Endothelial cell of umbilical vein (primary cell): ENCODE measurements around the gene MAG. TPM values are rescaled to one million over a fixed set of nuclear protein-coding genes. Genes with fewer than 3 reads are reported as not detected.

ENCODE experiments used
- BruUV-seq: library from RNA; stranded (reverse); fragments of 400-500 nt; replicated peaks from 2 replicates; lab custom pipeline; 2021; lab: Mats Ljungman, UMichigan
- CTCF ChIA-PET: fragments of 300-600, 350-600 bp; sonication (Branson Sonifier 250); formaldehyde crosslinking; loops from one replicate; lab custom pipeline; 2021; ENCODE audit warnings: antibody characterized with exemption, inconsistent platforms; lab: Charles Lee
- POLR2A ChIA-PET: fragments of 300-600, 350-600 bp; sonication (Branson Sonifier 250); formaldehyde crosslinking; loops from one replicate; lab custom pipeline; 2021; ENCODE audit warnings: antibody characterized with exemption, inconsistent platforms; lab: Charles Lee
- DNase-seq: peaks from one replicate; pipeline ENCODE4 v3.0.0-alpha.2; 2011; ENCODE audit warnings: low read depth, low spot score
- FAIRE-seq: peaks from 2 replicates; lab custom pipeline; 2011; peaks lifted over from hg19 to GRCh38; lab: Jason Lieb, UNC
- H2AFZ ChIP-seq: 2 replicates; pipeline ENCODE4 v1.6.0; 2012; ENCODE audit warnings: low read depth, low read length, control low read depth, inconsistent platforms
- H3K27ac ChIP-seq: 2 replicates; pipeline ENCODE4 v1.5.1; 2011; ENCODE audit warnings: low read depth, mild to moderate bottlenecking, control low read depth, low read length, moderate library complexity; ENCODE audit not compliant: insufficient read depth
- H3K27me3 ChIP-seq, 2 experiments: 2 replicates each; pipeline versions ENCODE4 v1.6.0 to v1.6.1; 2011; ENCODE audit warnings: low read length in 2 of 2, mixed read lengths in 1 of 2; ENCODE audit not compliant: control insufficient read depth in 2 of 2, insufficient read depth in 2 of 2
- H3K36me3 ChIP-seq, 2 experiments: 2 replicates in 1 of 2; 3 replicates in 1 of 2; pipeline ENCODE4 v1.5.1; 2011; ENCODE audit warnings: low read length in 2 of 2, mild to moderate bottlenecking in 1 of 2, moderate library complexity in 1 of 2; ENCODE audit not compliant: control insufficient read depth in 2 of 2, insufficient read depth in 2 of 2; ENCODE audit errors: extremely low read depth in 1 of 2
- H3K4me1 ChIP-seq: 3 replicates; pipeline ENCODE4 v1.5.1; 2011; ENCODE audit warnings: mild to moderate bottlenecking, low read length; ENCODE audit not compliant: control insufficient read depth, insufficient read depth; ENCODE audit errors: extremely low read depth
- H3K4me2 ChIP-seq: 2 replicates; pipeline ENCODE4 v1.6.1; 2011; ENCODE audit warnings: low read length, control low read depth, mixed read lengths; ENCODE audit not compliant: insufficient read depth
- H3K4me3 ChIP-seq, 3 experiments: fragments of 200-600 bp in 1 of 3; sonication (generic), shearing (Covaris generic) in 1 of 3; replicated peaks in 1 of 3; 2 replicates each; pipeline ENCODE4 v1.5.1; 2011 to 2016; ENCODE audit warnings: control low read depth in 3 of 3, low read length in 3 of 3, mild to moderate bottlenecking in 2 of 3, inconsistent platforms in 1 of 3, low read depth in 1 of 3, moderate library complexity in 1 of 3; ENCODE audit not compliant: insufficient read depth in 1 of 3
- H3K79me2 ChIP-seq: 2 replicates; pipeline ENCODE4 v1.6.0; 2012; ENCODE audit warnings: low read length, inconsistent platforms; ENCODE audit not compliant: control insufficient read depth, insufficient read depth
- H3K9ac ChIP-seq: replicated peaks from 2 replicates; pipeline ENCODE3; 2011; ENCODE audit warnings: low read length, control low read depth; ENCODE audit not compliant: insufficient read depth; ENCODE audit errors: extremely low read depth
- H3K9me1 ChIP-seq: replicated peaks from 3 replicates; pipeline ENCODE4 v1.6.0; 2011; ENCODE audit warnings: mild to moderate bottlenecking, low read length; ENCODE audit not compliant: control insufficient read depth, insufficient read depth; ENCODE audit errors: extremely low read depth
- H3K9me3 ChIP-seq: replicated peaks from 2 replicates; pipeline ENCODE4 v1.5.1; 2012; ENCODE audit warnings: low read length, inconsistent platforms; ENCODE audit not compliant: control insufficient read depth, insufficient read depth
- H4K20me1 ChIP-seq: replicated peaks from 2 replicates; pipeline ENCODE3; 2011; ENCODE audit warnings: mild to moderate bottlenecking, low read length; ENCODE audit not compliant: control insufficient read depth, insufficient read depth; ENCODE audit errors: extremely low read depth
- EZH2 ChIP-seq: IDR thresholded peaks from 2 replicates; pipeline ENCODE4 v1.6.1; 2012; ENCODE audit warnings: borderline replicate concordance, low read depth, mild to moderate bottlenecking, moderate library complexity, low read length, inconsistent platforms; ENCODE audit not compliant: severe bottlenecking
- FOS ChIP-seq: IDR thresholded peaks from 2 replicates; pipeline ENCODE4 v1.6.1; 2011; ENCODE audit warnings: mild to moderate bottlenecking, low read length, moderate library complexity, borderline replicate concordance; ENCODE audit not compliant: insufficient read depth
- GATA2 ChIP-seq: IDR thresholded peaks from 2 replicates; pipeline ENCODE4 v1.7.0; 2011; ENCODE audit warnings: low read depth, mild to moderate bottlenecking, moderate library complexity, mixed read lengths, low read length; ENCODE audit not compliant: insufficient read length, insufficient read depth
- JUN ChIP-seq: IDR thresholded peaks from 2 replicates; pipeline ENCODE4 v1.6.1; 2011; ENCODE audit warnings: borderline replicate concordance, low read depth; ENCODE audit not compliant: insufficient read length, insufficient read depth
- MYC ChIP-seq: IDR thresholded peaks from one replicate; pipeline ENCODE4 v1.6.1; 2011; ENCODE audit warnings: mild to moderate bottlenecking, low read depth, low read length
- POLR2A ChIP-seq: IDR thresholded peaks from 2 replicates; pipeline ENCODE4 v1.6.1; 2012; ENCODE audit warnings: low read depth, mild to moderate bottlenecking, control low read depth, low read length
- POLR2AphosphoS5 ChIP-seq: IDR thresholded peaks from 2 replicates; pipeline ENCODE4 v1.6.1; 2012; ENCODE audit warnings: low read depth, mild to moderate bottlenecking, control low read depth, low read length, moderate library complexity; ENCODE audit not compliant: insufficient read depth
- dilution Hi-C: fragments of 300-500 bp; cut with MboI; formaldehyde crosslinking; loops from one replicate; pipeline ENCODE4 v1.15.0; 2019; ENCODE audit warnings: low sequenced_read_pairs; ENCODE audit not compliant: extremely low pct_ligation_motif_present
- intact Hi-C: fragments of 100-400 bp; cut with micrococcal nuclease; formaldehyde crosslinking; loops from one replicate; pipeline ENCODE4 v1.10.0; 2022
- polyA plus RNA-seq, 4 experiments: library from polyadenylated mRNA; depleted of rRNA in 3 of 4; stranded (reverse) in 3 of 4; unstranded in 1 of 4; fragments of >200 nt; gene quantifications; 2 replicates each; pipeline versions ENCODE4 v1.2.1 to v1.2.3, GENCODE V29; 2011 to 2012; ENCODE audit warnings: missing spikeins in 1 of 4
- total RNA-seq: library from RNA; stranded (reverse); gene quantifications from 2 replicates; pipeline ENCODE4 v1.2.3, GENCODE V29; 2021
- TF ChIP-seq, protein P1 (sequence below): IDR thresholded peaks from 2 replicates; pipeline ENCODE4 v1.6.1; 2011; ENCODE audit not compliant: insufficient read depth, insufficient read length
- TF ChIP-seq, protein P2 (sequence below), 2 donors: IDR thresholded peaks; 1 replicate in 1 of 2; 2 replicates in 1 of 2; pipeline ENCODE4 v1.5.1; 2011; ENCODE audit warnings: low read length in 2 of 2, mild to moderate bottlenecking in 2 of 2, moderate library complexity in 2 of 2, control low read depth in 1 of 2, inconsistent platforms in 1 of 2, low read depth in 1 of 2; ENCODE audit not compliant: insufficient read depth in 1 of 2; ENCODE audit errors: extremely low read depth in 1 of 2

The MAG gene
- total and polyA plus RNA-seq, 2 donors (not counting 3 experiments of a cell fraction or from before 2014, with no cell fraction given) = not detected

DNA sequence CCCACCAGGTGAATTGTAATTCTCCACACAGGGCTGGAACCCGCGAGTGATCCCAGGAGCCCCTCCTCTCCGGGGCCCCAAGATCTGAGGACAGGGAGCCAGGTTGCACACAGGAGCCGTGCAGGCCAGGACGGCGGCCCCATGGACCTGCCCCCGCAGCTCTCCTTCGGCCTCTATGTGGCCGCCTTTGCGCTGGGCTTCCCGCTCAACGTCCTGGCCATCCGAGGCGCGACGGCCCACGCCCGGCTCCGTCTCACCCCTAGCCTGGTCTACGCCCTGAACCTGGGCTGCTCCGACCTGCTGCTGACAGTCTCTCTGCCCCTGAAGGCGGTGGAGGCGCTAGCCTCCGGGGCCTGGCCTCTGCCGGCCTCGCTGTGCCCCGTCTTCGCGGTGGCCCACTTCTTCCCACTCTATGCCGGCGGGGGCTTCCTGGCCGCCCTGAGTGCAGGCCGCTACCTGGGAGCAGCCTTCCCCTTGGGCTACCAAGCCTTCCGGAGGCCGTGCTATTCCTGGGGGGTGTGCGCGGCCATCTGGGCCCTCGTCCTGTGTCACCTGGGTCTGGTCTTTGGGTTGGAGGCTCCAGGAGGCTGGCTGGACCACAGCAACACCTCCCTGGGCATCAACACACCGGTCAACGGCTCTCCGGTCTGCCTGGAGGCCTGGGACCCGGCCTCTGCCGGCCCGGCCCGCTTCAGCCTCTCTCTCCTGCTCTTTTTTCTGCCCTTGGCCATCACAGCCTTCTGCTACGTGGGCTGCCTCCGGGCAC, 59.6 kb downstream of the MAG start:
- no peak for FAIRE-seq
- Histone ChIP-seq H2AFZ (no peak overlapping the region), H4K20me1 (no peaks in the 10 kb centered on the region), H3K4me1 (no peaks in the 10 kb centered on the region), H3K4me3 (no peak overlapping the region), H3K27me3 (no peaks in the 10 kb centered on the region), H3K27ac (no peak overlapping the region), H3K79me2 (no peaks in the 10 kb centered on the region), H3K36me3 (no peaks in the 10 kb centered on the region), H3K9me3 (no peaks in the 10 kb centered on the region), H3K4me2 (no peak overlapping the region), H3K9ac (no peak overlapping the region), H3K9me1 (no peaks in the 10 kb centered on the region)
- no peak for DNase-seq
- ChIA-PET POLR2A (no interaction called here), CTCF (interaction anchor here (0.8 to 6.9 kb wide), 3 partner anchors 11 to 144 kb away, joined by 3 to 118 read pairs (median 5); no protein-coding TSS in a partner anchor)
- no peak for TF ChIP-seq EZH2
- TF ChIP-seq, protein P1, sequence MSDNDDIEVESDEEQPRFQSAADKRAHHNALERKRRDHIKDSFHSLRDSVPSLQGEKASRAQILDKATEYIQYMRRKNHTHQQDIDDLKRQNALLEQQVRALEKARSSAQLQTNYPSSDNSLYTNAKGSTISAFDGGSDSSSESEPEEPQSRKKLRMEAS = no peak
- TF ChIP-seq JUN = no peak
- no peak for TF ChIP-seq POLR2A
- TF ChIP-seq, protein P2, sequence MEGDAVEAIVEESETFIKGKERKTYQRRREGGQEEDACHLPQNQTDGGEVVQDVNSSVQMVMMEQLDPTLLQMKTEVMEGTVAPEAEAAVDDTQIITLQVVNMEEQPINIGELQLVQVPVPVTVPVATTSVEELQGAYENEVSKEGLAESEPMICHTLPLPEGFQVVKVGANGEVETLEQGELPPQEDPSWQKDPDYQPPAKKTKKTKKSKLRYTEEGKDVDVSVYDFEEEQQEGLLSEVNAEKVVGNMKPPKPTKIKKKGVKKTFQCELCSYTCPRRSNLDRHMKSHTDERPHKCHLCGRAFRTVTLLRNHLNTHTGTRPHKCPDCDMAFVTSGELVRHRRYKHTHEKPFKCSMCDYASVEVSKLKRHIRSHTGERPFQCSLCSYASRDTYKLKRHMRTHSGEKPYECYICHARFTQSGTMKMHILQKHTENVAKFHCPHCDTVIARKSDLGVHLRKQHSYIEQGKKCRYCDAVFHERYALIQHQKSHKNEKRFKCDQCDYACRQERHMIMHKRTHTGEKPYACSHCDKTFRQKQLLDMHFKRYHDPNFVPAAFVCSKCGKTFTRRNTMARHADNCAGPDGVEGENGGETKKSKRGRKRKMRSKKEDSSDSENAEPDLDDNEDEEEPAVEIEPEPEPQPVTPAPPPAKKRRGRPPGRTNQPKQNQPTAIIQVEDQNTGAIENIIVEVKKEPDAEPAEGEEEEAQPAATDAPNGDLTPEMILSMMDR (IDR thresholded peaks at IDR 0.05; ENCODE audit: extremely low read depth in 1 of 2, insufficient read depth in 1 of 2, low read depth in 1 of 2, low read length in 2 of 2) = no peak
- TF ChIP-seq GATA2 = no peak
- no peak for TF ChIP-seq POLR2AphosphoS5
- no peak for TF ChIP-seq MYC
- TF ChIP-seq FOS = no peak
- intact Hi-C loops (loop anchor here (1.0 kb wide), 3 partner anchors 117 to 366 kb away; no protein-coding TSS in a partner anchor), dilution Hi-C loops (no loop called here)
- BruUV-seq = no TSS peak
